Neural progenitor cell (in vitro differentiated cells): ENCODE data around the gene KRT20.

Experiments used
- CTCF ChIP-seq: fragments of 200-600 bp; sonication (generic); IDR thresholded peaks from 2 replicates; pipeline ENCODE4 v1.5.1; 2017; ENCODE audit warnings: antibody characterized with exemption, mild to moderate bottlenecking
- EZH2 ChIP-seq: fragments of 200-600 bp; sonication (generic); IDR thresholded peaks from 2 replicates; pipeline ENCODE4 v1.6.1; 2017; ENCODE audit warnings: antibody characterized with exemption, mild to moderate bottlenecking, moderate library complexity
- EZH2phosphoT487 ChIP-seq: fragments of 200-600 bp; sonication (generic); IDR thresholded peaks from 2 replicates; pipeline ENCODE4 v1.6.1; 2017; ENCODE audit warnings: antibody characterized with exemption

- TF ChIP-seq CTCF (no peak), EZH2phosphoT487 (no peak), EZH2 (no peak)
These were observed 14.9 kb downstream of the KRT20 start for GRCh38 chr17:40870136-40870535.
